ENCODE data around the gene PDE4D. TPM values are rescaled to one million over a fixed set of nuclear protein-coding genes. Genes with fewer than 3 reads are reported as not detected.

The PDE4D gene
- total and polyA plus RNA-seq, 2 donors (not counting 3 experiments of a cell fraction or from before 2014, with no cell fraction given) = 34.5 to 51.2 TPM

GRCh38 chr5:59041355-59041754 is 852.2 kb downstream of the PDE4D start:
- Histone ChIP-seq H3K36me3 (ENCODE audit: control insufficient read depth in 2 of 2, extremely low read depth in 1 of 2, insufficient read depth in 2 of 2, low read length in 2 of 2) (no peaks in the 10 kb centered on the region), H3K9me3 (replicated peaks; ENCODE audit: control insufficient read depth, insufficient read depth, low read length) (no peaks in the 10 kb centered on the region), H3K4me1 (ENCODE audit: control insufficient read depth, extremely low read depth, insufficient read depth, low read length) (peaks cover 34% of the 10 kb centered on the region), H3K27me3 (ENCODE audit: control insufficient read depth in 2 of 2, insufficient read depth in 2 of 2, low read length in 2 of 2) (no peaks in the 10 kb centered on the region), H3K9me1 (replicated peaks; ENCODE audit: control insufficient read depth, extremely low read depth, insufficient read depth, low read length) (no peaks in the 10 kb centered on the region), H3K4me2 (ENCODE audit: insufficient read depth, low read length) (no peak overlapping the region), H3K79me2 (ENCODE audit: control insufficient read depth, insufficient read depth, low read length) (peaks cover 3% of the 10 kb centered on the region), H3K9ac (replicated peaks; ENCODE audit: extremely low read depth, insufficient read depth, low read length) (no peak overlapping the region), H4K20me1 (replicated peaks; ENCODE audit: control insufficient read depth, extremely low read depth, insufficient read depth, low read length) (no peaks in the 10 kb centered on the region), H3K4me3 (replicated peaks in 1 of 3; ENCODE audit: insufficient read depth in 1 of 3, low read depth in 1 of 3, low read length in 3 of 3) (no peak overlapping the region), H2AFZ (ENCODE audit: low read depth, low read length) (no peak overlapping the region), H3K27ac (ENCODE audit: insufficient read depth, low read depth, low read length) (no peak overlapping the region)
- ChIA-PET POLR2A (no interaction called here), CTCF (interaction anchor here (0.9 to 2.7 kb wide), 3 partner anchors 55 to 132 kb away, joined by 3 to 9 read pairs (median 3); no protein-coding TSS in a partner anchor)
- BruUV-seq (replicated peaks) = no TSS peak
- TF ChIP-seq POLR2A (IDR thresholded peaks at IDR 0.05; ENCODE audit: low read depth, low read length) = no peak
- no peak for TF ChIP-seq JUN (IDR thresholded peaks at IDR 0.05; ENCODE audit: borderline replicate concordance, insufficient read depth, insufficient read length, low read depth)
- TF ChIP-seq MYC (IDR thresholded peaks at IDR 0.05; ENCODE audit: low read depth, low read length) = no peak
- no peak for TF ChIP-seq EZH2 (IDR thresholded peaks at IDR 0.05; ENCODE audit: borderline replicate concordance, low read depth, low read length, severe bottlenecking)
- no peak for TF ChIP-seq GATA2 (IDR thresholded peaks at IDR 0.05; ENCODE audit: insufficient read depth, insufficient read length, low read depth, low read length)
- no peak for TF ChIP-seq FOS (IDR thresholded peaks at IDR 0.05; ENCODE audit: borderline replicate concordance, insufficient read depth, low read length)
- no peak for TF ChIP-seq POLR2AphosphoS5 (IDR thresholded peaks at IDR 0.05; ENCODE audit: insufficient read depth, low read depth, low read length)
- TF ChIP-seq MAX (IDR thresholded peaks at IDR 0.05; ENCODE audit: insufficient read depth, insufficient read length) = no peak
- TF ChIP-seq CTCF (IDR thresholded peaks at IDR 0.05; ENCODE audit: extremely low read depth in 1 of 2, insufficient read depth in 1 of 2, low read depth in 1 of 2, low read length in 2 of 2) = no peak
- DNase-seq (ENCODE audit: low read depth, low spot score) (no peak), FAIRE-seq (no peak)
- dilution Hi-C loops (cut with MboI; ENCODE audit: extremely low pct_ligation_motif_present, low sequenced_read_pairs) (no loop called here), intact Hi-C loops (cut with micrococcal nuclease) (no loop called here)

Data from endothelial cell of umbilical vein (primary cell).